GM23338 (cell line): Measurements from ENCODE around the gene FBXW11. TPM values are rescaled to one million over a fixed set of nuclear protein-coding genes. Genes with fewer than 3 reads are reported as not detected.
A peak's percentile ranks its signal among the peaks of the same experiment; 100 is the strongest.

Experiments
- ATAC-seq: fragments of 200-7000 bp; cut with Tn5 transposase; 3 replicates; pipeline ENCODE4 v1.9.1; 2020
- DNase-seq: peaks from one replicate; pipeline ENCODE4 v3.0.0-alpha.2; 2015; ENCODE audit warnings: low spot score
- H2AFZ ChIP-seq: fragments of 200-600 bp; sonication (generic); 2 replicates; pipeline ENCODE4 v1.8.0; 2016; ENCODE audit warnings: antibody characterized with exemption, mild to moderate bottlenecking, moderate library complexity
- H3F3A ChIP-seq: fragments of 200-600 bp; sonication (generic); replicated peaks from 2 replicates; pipeline ENCODE4 v1.8.0; 2017; ENCODE audit warnings: antibody characterized with exemption, mixed run types, low read depth
- H3K27ac ChIP-seq: fragments of 200-600 bp; sonication (generic); 2 replicates; pipeline ENCODE4 v1.6.1; 2016; ENCODE audit warnings: low read depth
- H3K27me3 ChIP-seq: fragments of 200-600 bp; sonication (generic); 2 replicates; pipeline ENCODE4 v1.8.0; 2016; ENCODE audit warnings: mild to moderate bottlenecking, mixed run types, moderate library complexity; ENCODE audit not compliant: insufficient read depth
- H3K36me3 ChIP-seq: fragments of 200-600 bp; sonication (generic); 2 replicates; pipeline ENCODE4 v1.8.0; 2016; ENCODE audit warnings: mild to moderate bottlenecking; ENCODE audit not compliant: insufficient read depth
- H3K4me1 ChIP-seq: fragments of 200-600 bp; sonication (generic); 2 replicates; pipeline ENCODE4 v1.8.0; 2016; ENCODE audit warnings: mild to moderate bottlenecking, moderate library complexity; ENCODE audit not compliant: insufficient read depth
- H3K4me2 ChIP-seq: fragments of 200-600 bp; sonication (generic); 2 replicates; pipeline ENCODE4 v1.7.1; 2017; ENCODE audit warnings: mixed run types
- H3K4me3 ChIP-seq: fragments of 200-600 bp; sonication (generic); 2 replicates; pipeline ENCODE4 v1.6.1; 2016; ENCODE audit warnings: mixed run types
- H3K79me2 ChIP-seq: fragments of 200-600 bp; sonication (generic); replicated peaks from 2 replicates; pipeline ENCODE4 v1.8.0; 2017; ENCODE audit warnings: mild to moderate bottlenecking; ENCODE audit not compliant: insufficient read depth
- H3K9me2 ChIP-seq: fragments of 200-600 bp; sonication (generic); 2 replicates; pipeline ENCODE4 v1.8.0; 2017; ENCODE audit not compliant: insufficient read depth
- H4K20me1 ChIP-seq: fragments of 200-600 bp; sonication (generic); replicated peaks from 2 replicates; pipeline ENCODE4 v1.8.0; 2017; ENCODE audit warnings: mild to moderate bottlenecking; ENCODE audit not compliant: insufficient read depth
- H3K27ac Mint-ChIP-seq: 2 replicates; pipeline ENCODE4 v1.8.0; 2020; ENCODE audit warnings: inconsistent platforms, mild to moderate bottlenecking, moderate library complexity, mixed read lengths
- H3K27me3 Mint-ChIP-seq: 3 replicates; pipeline ENCODE4 v1.8.0; 2022; ENCODE audit warnings: low read depth, mild to moderate bottlenecking, moderate library complexity, mixed read lengths, inconsistent platforms; ENCODE audit not compliant: insufficient read depth, poor library complexity
- H3K36me3 Mint-ChIP-seq: 3 replicates; pipeline ENCODE4 v1.8.0; 2021; ENCODE audit warnings: low read depth, mild to moderate bottlenecking, inconsistent platforms, moderate library complexity, mixed read lengths
- H3K4me1 Mint-ChIP-seq: 3 replicates; pipeline ENCODE4 v1.8.0; 2020; ENCODE audit warnings: mild to moderate bottlenecking, inconsistent platforms, mixed read lengths
- H3K4me3 Mint-ChIP-seq: 3 replicates; pipeline ENCODE4 v1.8.0; 2021; ENCODE audit warnings: moderate library complexity, mild to moderate bottlenecking, inconsistent platforms, mixed read lengths
- H3K9me3 Mint-ChIP-seq: 3 replicates; pipeline ENCODE4 v1.8.0; 2020; ENCODE audit warnings: moderate library complexity, mild to moderate bottlenecking, inconsistent platforms, mixed read lengths
- CREB1 ChIP-seq: fragments of 250-450 bp; sonication (Bioruptor Pico); IDR thresholded peaks from 2 replicates; pipeline ENCODE4 v1.5.0; 2020; ENCODE audit warnings: low read depth, mild to moderate bottlenecking, moderate library complexity
- CTCF ChIP-seq, 2 experiments: fragments of 200-600 bp in 1 of 2; sonication (generic) in 1 of 2; conservative IDR thresholded peaks; 2 replicates each; pipeline versions ENCODE4 v1.5.1 to v1.6.1; 2016 to 2017; ENCODE audit warnings: antibody characterized with exemption in 2 of 2, low read depth in 2 of 2, mild to moderate bottlenecking in 2 of 2, moderate library complexity in 1 of 2
- EZH2 ChIP-seq: fragments of 200-600 bp; sonication (generic); IDR thresholded peaks from one replicate; pipeline ENCODE4 v1.8.0; 2017; ENCODE audit warnings: antibody characterized with exemption, mild to moderate bottlenecking, low read depth; ENCODE audit not compliant: unreplicated experiment
- NANOG ChIP-seq: IDR thresholded peaks from 2 replicates; pipeline ENCODE4 v1.6.1; 2016; ENCODE audit warnings: antibody characterized with exemption, borderline replicate concordance
- POLR2AphosphoS5 ChIP-seq: IDR thresholded peaks from 2 replicates; pipeline ENCODE4 v1.6.1; 2016; ENCODE audit warnings: antibody characterized with exemption, low read depth
- REST ChIP-seq: IDR thresholded peaks from one replicate; pipeline ENCODE4 v1.6.1; 2018; ENCODE audit warnings: antibody characterized with exemption; ENCODE audit not compliant: unreplicated experiment
- ZNF114 ChIP-seq: fragments of 250-450 bp; sonication (Bioruptor Pico); IDR thresholded peaks from 2 replicates; pipeline ENCODE4 v1.5.0; 2020; ENCODE audit warnings: mild to moderate bottlenecking, moderate library complexity
- ZNF331 ChIP-seq: fragments of 250-450 bp; sonication (Bioruptor Pico); IDR thresholded peaks from 2 replicates; pipeline ENCODE4 v1.5.0; 2020; ENCODE audit warnings: low read depth, mild to moderate bottlenecking, moderate library complexity
- polyA plus RNA-seq: library from polyadenylated mRNA; unstranded; fragments of >200 nt; fragmentation: Nextera tagmentation; extraction: Ambion mirVana; gene quantifications from 2 replicates; pipeline ENCODE4 v1.2.1, GENCODE V29; 2016
- total RNA-seq: library from RNA; depleted of rRNA; stranded (reverse); fragments of >200 nt; shearing (Covaris generic); gene quantifications from 2 replicates; pipeline ENCODE4 v1.2.3, GENCODE V29; 2014

The FBXW11 gene
- total and polyA plus RNA-seq, 2 experiments from 2014 or later, result 45.0 to 88.0 TPM

GRCh38 chr5:171858303-171858702, 148.1 kb downstream of the FBXW11 start:
- H3F3A ChIP-seq, result 0 out of 2 replicates have a peak, but pooled peaks cover 6% of the 10 kb centered on the region
- H2AFZ ChIP-seq, result no peak overlapping the region
- peaks cover 16% of the 10 kb centered on the region for H3K4me1 Mint-ChIP-seq
- no peak overlapping the region for H3K4me2 ChIP-seq
- H3K27me3 ChIP-seq, result no peaks in the 10 kb centered on the region
- H4K20me1 ChIP-seq, result peaks cover 5% of the 10 kb centered on the region
- no peaks in the 10 kb centered on the region for H3K4me1 ChIP-seq
- peaks cover 7% of the 10 kb centered on the region for H3K36me3 Mint-ChIP-seq
- no peaks in the 10 kb centered on the region for H3K36me3 ChIP-seq
- no peak overlapping the region; the same call in 1 of the 2 replicates for H3K27ac Mint-ChIP-seq
- DNase-seq (peak; percentile 86), ATAC-seq (peak; percentile 83)
- H3K9me2 ChIP-seq, result no peaks in the 10 kb centered on the region
- no peak overlapping the region for H3K27ac ChIP-seq
- 0 out of 2 replicates have a peak, but pooled peaks cover 4% of the 10 kb centered on the region for H3K79me2 ChIP-seq
- no peak for TF ChIP-seq REST
- TF ChIP-seq CTCF (conservative IDR thresholded peaks at IDR 0.05; ENCODE audit: low read depth in 2 of 2), result peak; percentile 80 to 87
- no peaks in the 10 kb centered on the region for H3K9me3 Mint-ChIP-seq
- H3K4me3 Mint-ChIP-seq, result no peak overlapping the region
- peaks cover 11% of the 10 kb centered on the region for H3K27me3 Mint-ChIP-seq
- H3K4me3 ChIP-seq, result no peak overlapping the region

- H3K4me1 Mint-ChIP-seq, result peaks cover 16% of the 10 kb centered on the region
- no peak for TF ChIP-seq ZNF114 (CRISPR knock-in tag)
- TF ChIP-seq NANOG, result no peak
- TF ChIP-seq CREB1 (CRISPR knock-in tag), result no peak
- TF ChIP-seq REST, result no peak
- no peak for TF ChIP-seq ZNF331 (CRISPR knock-in tag)
- TF ChIP-seq EZH2, result no peak
- no peak for TF ChIP-seq CTCF (conservative IDR thresholded peaks at IDR 0.05; ENCODE audit: low read depth in 2 of 2)
- TF ChIP-seq POLR2AphosphoS5, result no peak
These were observed 149.0 kb downstream of the FBXW11 start for GRCh38 chr5:171857489-171857876.

More at GRCh38 chr5:171857489-171857876, 149.0 kb downstream of the FBXW11 start:
- H3K4me3 Mint-ChIP-seq, result no peak overlapping the region
- peak; percentile 50 for ATAC-seq
- no peak overlapping the region for H3K4me3 ChIP-seq
- no peak overlapping the region for H3K27ac ChIP-seq
- 0 out of 2 replicates have a peak, but pooled peaks cover 4% of the 10 kb centered on the region for H3K79me2 ChIP-seq
- DNase-seq, result peak; percentile 29
- H3K27me3 Mint-ChIP-seq, result peaks cover 11% of the 10 kb centered on the region
- H3K36me3 Mint-ChIP-seq, result peaks cover 3% of the 10 kb centered on the region
- H3K9me2 ChIP-seq, result no peaks in the 10 kb centered on the region
- no peaks in the 10 kb centered on the region for H3K4me1 ChIP-seq
- no peaks in the 10 kb centered on the region for H3K27me3 ChIP-seq
- H3K9me3 Mint-ChIP-seq, result no peaks in the 10 kb centered on the region
- no peak overlapping the region for H3K4me2 ChIP-seq
- no peaks in the 10 kb centered on the region for H3K36me3 ChIP-seq
- no peak overlapping the region for H2AFZ ChIP-seq
- H4K20me1 ChIP-seq, result peaks cover 5% of the 10 kb centered on the region
- H3F3A ChIP-seq, result 0 out of 2 replicates have a peak, but pooled peaks cover 3% of the 10 kb centered on the region
- H3K27ac Mint-ChIP-seq, result no peak overlapping the region
